Measurements from ENCODE around the gene SSR4. TPM values are rescaled to one million over a fixed set of nuclear protein-coding genes. Genes with fewer than 3 reads are reported as not detected.

The SSR4 gene
- total and polyA plus RNA-seq, 7 experiments from 2014 or later = 156 to 496 (median 176) TPM

DNA sequence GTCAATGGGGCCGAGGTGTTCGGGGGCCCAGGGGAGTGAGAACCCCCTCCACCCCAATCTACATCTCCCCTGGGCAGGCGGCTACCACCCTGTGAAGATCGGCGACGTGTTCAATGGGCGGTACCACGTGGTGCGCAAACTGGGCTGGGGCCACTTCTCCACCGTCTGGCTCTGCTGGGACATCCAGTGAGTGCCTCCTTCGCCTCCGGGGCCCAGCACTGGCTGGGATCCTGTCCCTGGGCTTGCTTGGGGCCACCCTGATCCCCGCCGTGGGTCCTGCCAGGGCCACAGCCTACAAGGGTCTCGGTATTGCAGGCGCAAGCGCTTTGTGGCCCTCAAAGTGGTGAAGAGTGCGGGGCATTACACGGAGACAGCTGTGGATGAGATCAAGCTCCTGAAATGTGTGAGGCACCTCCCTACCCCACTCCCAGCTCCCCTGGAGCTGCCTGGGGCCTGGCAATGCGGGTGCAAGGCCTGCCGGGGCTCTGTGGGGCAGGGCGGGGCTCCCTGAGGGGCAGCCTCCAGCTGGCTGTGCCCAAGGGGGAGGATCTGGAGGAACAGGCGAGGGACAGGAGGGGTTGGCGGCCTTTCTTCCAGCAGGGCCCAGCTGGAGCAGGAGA is 12.9 kb upstream of the SSR4 start:
- no peaks in the 10 kb centered on the region for H3K27me3 ChIP-seq (ENCODE audit: control insufficient read depth in 2 of 2, insufficient read depth in 2 of 2, low read length in 2 of 2)
- H3K4me1 Mint-ChIP-seq = peaks cover 0 to 7% (median 4%) of the 10 kb centered on the region in 7 donors
- no peak for ATAC-seq
- peaks cover 0 to 3% (median 0%) of the 10 kb centered on the region in 5 donors for H3K36me3 Mint-ChIP-seq
- H3K27ac ChIP-seq (ENCODE audit: low read depth, low read length) = no peak overlapping the region
- ChIA-PET POLR2A (no interaction called here), CTCF (no interaction called here)
- intact Hi-C loops (cut with micrococcal nuclease) = no loop called here
- peaks cover 0 to 10% (median 7%) of the 10 kb centered on the region in 5 donors for H3K27me3 Mint-ChIP-seq
- H3K9me3 ChIP-seq (ENCODE audit: control insufficient read depth in 2 of 3, low read length in 3 of 3) = no peaks in the 10 kb centered on the region
- no peaks in the 10 kb centered on the region for H3K9me3 Mint-ChIP-seq
- H3K4me1 ChIP-seq (ENCODE audit: control insufficient read depth in 2 of 2, insufficient read depth in 2 of 2, low read length in 2 of 2) = no peaks in the 10 kb centered on the region
- H3K36me3 ChIP-seq (ENCODE audit: control insufficient read depth in 2 of 3, insufficient read depth in 3 of 3, low read length in 3 of 3) = peaks cover 0 to 14% (median 0%) of the 10 kb centered on the region in 3 experiments
- H3K4me3 Mint-ChIP-seq = no peak overlapping the region
- no peak for DNase-seq
- H3K27ac Mint-ChIP-seq = no peak overlapping the region
- H3K4me3 ChIP-seq (ENCODE audit: low read length) = no peak overlapping the region

DNA sequence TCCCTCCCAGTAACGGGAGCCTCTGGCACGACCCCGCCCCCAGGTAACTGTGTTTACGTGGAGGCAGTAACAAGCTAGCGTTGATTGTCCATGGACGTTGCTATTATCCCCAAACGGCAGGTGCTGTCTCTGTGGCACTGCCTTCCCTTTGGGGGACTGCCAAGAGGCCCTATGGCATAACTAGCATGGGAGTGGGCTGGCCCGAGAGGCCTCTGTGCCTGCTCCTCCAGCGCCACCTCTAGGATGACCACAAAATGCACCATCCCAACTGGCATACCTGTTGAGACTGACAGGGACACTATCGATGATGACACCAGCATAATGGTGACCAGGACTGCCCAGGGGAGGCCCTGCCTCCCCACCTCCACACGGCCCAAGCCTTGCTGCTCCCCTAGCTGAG is 12.2 kb upstream of the SSR4 start:
- no peak overlapping the region for H3K27ac ChIP-seq (ENCODE audit: low read depth, low read length)
- intact Hi-C loops (cut with micrococcal nuclease) = no loop called here
- CTCF ChIA-PET = no interaction called here
- no peaks in the 10 kb centered on the region for H3K9me3 ChIP-seq (ENCODE audit: control insufficient read depth in 2 of 3, low read length in 3 of 3)
- H3K4me3 ChIP-seq (ENCODE audit: low read length) = no peak overlapping the region
- Mint-ChIP-seq H3K27ac (no peak overlapping the region), H3K4me3 (no peak overlapping the region), H3K27me3 (peaks cover 0 to 10% (median 7%) of the 10 kb centered on the region in 5 donors), H3K9me3 (no peaks in the 10 kb centered on the region), H3K36me3 (peaks cover 0 to 5% (median 0%) of the 10 kb centered on the region in 5 donors), H3K4me1 (peaks cover 0 to 7% (median 4%) of the 10 kb centered on the region in 7 donors)
- H3K36me3 ChIP-seq (ENCODE audit: control insufficient read depth in 2 of 3, insufficient read depth in 3 of 3, low read length in 3 of 3) = peaks cover 0 to 21% (median 0%) of the 10 kb centered on the region in 3 experiments
- POLR2A ChIA-PET = no interaction called here
- H3K4me1 ChIP-seq (ENCODE audit: control insufficient read depth in 2 of 2, insufficient read depth in 2 of 2, low read length in 2 of 2) = no peaks in the 10 kb centered on the region
- ATAC-seq = no peak
- no peak for DNase-seq
- no peaks in the 10 kb centered on the region for H3K27me3 ChIP-seq (ENCODE audit: control insufficient read depth in 2 of 2, insufficient read depth in 2 of 2, low read length in 2 of 2)

DNA sequence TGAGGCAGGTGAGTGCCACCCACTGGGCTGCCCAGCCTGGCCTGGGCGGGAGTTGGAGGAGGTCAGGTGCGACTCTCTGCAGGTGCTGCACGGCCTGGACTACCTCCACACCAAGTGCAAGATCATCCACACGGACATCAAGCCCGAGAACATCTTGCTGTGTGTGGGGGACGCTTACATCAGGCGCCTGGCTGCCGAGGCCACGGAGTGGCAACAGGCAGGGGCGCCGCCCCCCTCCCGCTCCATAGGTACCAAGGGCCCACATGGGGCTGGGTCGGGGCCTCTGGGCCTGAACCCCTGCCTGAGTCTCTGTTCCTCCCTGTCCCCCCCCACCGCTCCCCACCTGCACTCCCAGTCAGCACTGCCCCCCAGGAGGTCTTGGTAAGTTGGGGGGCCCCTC is 11.6 kb upstream of the SSR4 start:
- Mint-ChIP-seq H3K36me3 (peaks cover 0 to 5% (median 0%) of the 10 kb centered on the region in 5 donors), H3K27ac (no peak overlapping the region), H3K27me3 (peaks cover 0 to 10% (median 7%) of the 10 kb centered on the region in 5 donors), H3K9me3 (no peaks in the 10 kb centered on the region), H3K4me3 (no peak overlapping the region), H3K4me1 (peaks cover 0 to 7% (median 4%) of the 10 kb centered on the region in 7 donors)
- H3K36me3 ChIP-seq (ENCODE audit: control insufficient read depth in 2 of 3, insufficient read depth in 3 of 3, low read length in 3 of 3) = peaks cover 0 to 26% (median 0%) of the 10 kb centered on the region in 3 experiments
- ATAC-seq (no peak), DNase-seq (no peak)
- intact Hi-C loops (cut with micrococcal nuclease) = no loop called here
- ChIA-PET CTCF (no interaction called here), POLR2A (no interaction called here)
- H3K4me3 ChIP-seq (ENCODE audit: low read length) = no peak overlapping the region
- no peak overlapping the region for H3K27ac ChIP-seq (ENCODE audit: low read depth, low read length)
- no peaks in the 10 kb centered on the region for H3K27me3 ChIP-seq (ENCODE audit: control insufficient read depth in 2 of 2, insufficient read depth in 2 of 2, low read length in 2 of 2)
- no peaks in the 10 kb centered on the region for H3K9me3 ChIP-seq (ENCODE audit: control insufficient read depth in 2 of 3, low read length in 3 of 3)
- no peaks in the 10 kb centered on the region for H3K4me1 ChIP-seq (ENCODE audit: control insufficient read depth in 2 of 2, insufficient read depth in 2 of 2, low read length in 2 of 2)

DNA sequence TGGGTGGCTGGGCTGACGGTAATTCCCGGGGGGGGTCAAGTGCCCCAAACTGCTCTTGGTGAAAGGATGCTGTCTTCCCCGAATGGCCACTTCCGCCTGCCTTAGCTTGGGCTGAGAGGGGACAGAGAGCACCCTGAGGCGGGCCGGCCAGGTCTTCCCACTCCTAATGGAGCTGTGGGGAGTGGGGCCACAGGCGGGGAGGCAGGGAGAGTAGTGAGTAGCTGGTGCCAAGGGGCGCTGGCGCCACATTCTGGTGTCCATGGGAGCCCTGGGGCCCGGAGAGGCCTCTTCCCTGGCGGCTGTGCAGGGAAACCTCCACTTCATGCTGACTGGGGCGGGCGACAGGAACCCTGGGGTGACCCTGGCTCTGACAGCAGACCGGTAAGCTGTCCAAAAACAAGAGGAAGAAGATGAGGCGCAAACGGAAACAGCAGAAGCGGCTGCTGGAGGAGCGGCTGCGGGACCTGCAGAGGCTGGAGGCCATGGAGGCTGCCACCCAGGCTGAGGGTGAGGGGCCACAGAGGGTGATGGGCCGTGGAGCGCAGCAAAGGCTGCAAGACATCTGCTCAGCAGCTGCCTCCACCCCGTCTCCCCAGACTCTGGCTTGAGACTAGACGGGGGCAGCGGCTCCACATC is 11.0 kb upstream of the SSR4 start:
- Mint-ChIP-seq H3K9me3 (no peaks in the 10 kb centered on the region), H3K27me3 (peaks cover 0 to 10% (median 7%) of the 10 kb centered on the region in 5 donors), H3K36me3 (peaks cover 0 to 5% (median 0%) of the 10 kb centered on the region in 5 donors), H3K4me1 (peaks cover 0 to 7% (median 4%) of the 10 kb centered on the region in 7 donors), H3K27ac (peak overlapping the region in 1 of 9 donors; percentile 45), H3K4me3 (no peak overlapping the region)
- Histone ChIP-seq H3K9me3 (ENCODE audit: control insufficient read depth in 2 of 3, low read length in 3 of 3) (no peaks in the 10 kb centered on the region), H3K4me3 (ENCODE audit: low read length) (no peak overlapping the region), H3K4me1 (ENCODE audit: control insufficient read depth in 2 of 2, insufficient read depth in 2 of 2, low read length in 2 of 2) (no peaks in the 10 kb centered on the region), H3K27ac (ENCODE audit: low read depth, low read length) (no peak overlapping the region), H3K27me3 (ENCODE audit: control insufficient read depth in 2 of 2, insufficient read depth in 2 of 2, low read length in 2 of 2) (no peaks in the 10 kb centered on the region), H3K36me3 (ENCODE audit: control insufficient read depth in 2 of 3, insufficient read depth in 3 of 3, low read length in 3 of 3) (peaks cover 0 to 33% (median 0%) of the 10 kb centered on the region in 3 experiments)
- ChIA-PET POLR2A (no interaction called here), CTCF (no interaction called here)
- ATAC-seq (no peak), DNase-seq (no peak)
- intact Hi-C loops (cut with micrococcal nuclease) = no loop called here

DNA sequence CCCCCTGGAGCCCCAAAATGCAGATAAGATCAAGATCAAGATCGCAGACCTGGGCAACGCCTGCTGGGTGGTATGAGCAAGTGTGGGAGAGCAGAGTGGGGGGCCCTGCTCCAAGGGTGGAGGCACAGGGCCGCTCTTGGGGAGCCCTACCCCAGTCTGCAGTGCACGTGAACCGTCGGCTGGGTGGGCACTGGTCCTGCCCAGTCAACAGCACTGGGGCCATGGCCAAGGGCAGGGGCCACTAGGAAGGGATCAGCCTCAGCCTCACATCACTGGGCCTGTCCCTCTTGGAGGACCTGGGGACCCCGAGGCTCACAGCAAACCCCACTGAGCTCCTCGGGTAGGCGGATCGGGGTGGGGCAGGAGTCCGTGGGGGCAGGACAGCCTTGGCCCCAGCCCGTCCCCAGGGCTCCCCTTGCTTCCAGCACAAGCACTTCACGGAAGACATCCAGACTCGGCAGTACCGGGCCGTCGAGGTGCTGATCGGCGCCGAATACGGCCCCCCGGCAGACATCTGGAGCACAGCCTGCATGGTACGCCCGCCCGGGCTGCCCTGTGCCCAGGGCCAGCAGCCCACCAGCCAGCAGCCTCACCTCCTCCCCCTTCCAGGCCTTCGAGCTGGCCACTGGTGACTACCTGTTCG is 10.0 kb upstream of the SSR4 start:
- intact Hi-C loops (cut with micrococcal nuclease) = no loop called here
- Mint-ChIP-seq H3K36me3 (peaks cover 0 to 5% (median 0%) of the 10 kb centered on the region in 5 donors), H3K27ac (no peak overlapping the region), H3K9me3 (peaks cover 0 to 1% (median 0%) of the 10 kb centered on the region in 11 donors), H3K4me3 (no peak overlapping the region), H3K4me1 (peaks cover 0 to 7% (median 4%) of the 10 kb centered on the region in 7 donors), H3K27me3 (peaks cover 0 to 10% (median 7%) of the 10 kb centered on the region in 5 donors)
- no peak overlapping the region for H3K27ac ChIP-seq (ENCODE audit: low read depth, low read length)
- DNase-seq = no peak
- ChIA-PET POLR2A (no interaction called here), CTCF (no interaction called here)
- no peaks in the 10 kb centered on the region for H3K9me3 ChIP-seq (ENCODE audit: control insufficient read depth in 2 of 3, low read length in 3 of 3)
- H3K4me3 ChIP-seq (ENCODE audit: low read length) = no peak overlapping the region
- peak; percentile 20 for ATAC-seq
- H3K36me3 ChIP-seq (ENCODE audit: control insufficient read depth in 2 of 3, insufficient read depth in 3 of 3, low read length in 3 of 3) = peaks cover 0 to 41% (median 0%) of the 10 kb centered on the region in 3 experiments
- H3K27me3 ChIP-seq (ENCODE audit: control insufficient read depth in 2 of 2, insufficient read depth in 2 of 2, low read length in 2 of 2) = no peaks in the 10 kb centered on the region
- no peaks in the 10 kb centered on the region for H3K4me1 ChIP-seq (ENCODE audit: control insufficient read depth in 2 of 2, insufficient read depth in 2 of 2, low read length in 2 of 2)

DNA sequence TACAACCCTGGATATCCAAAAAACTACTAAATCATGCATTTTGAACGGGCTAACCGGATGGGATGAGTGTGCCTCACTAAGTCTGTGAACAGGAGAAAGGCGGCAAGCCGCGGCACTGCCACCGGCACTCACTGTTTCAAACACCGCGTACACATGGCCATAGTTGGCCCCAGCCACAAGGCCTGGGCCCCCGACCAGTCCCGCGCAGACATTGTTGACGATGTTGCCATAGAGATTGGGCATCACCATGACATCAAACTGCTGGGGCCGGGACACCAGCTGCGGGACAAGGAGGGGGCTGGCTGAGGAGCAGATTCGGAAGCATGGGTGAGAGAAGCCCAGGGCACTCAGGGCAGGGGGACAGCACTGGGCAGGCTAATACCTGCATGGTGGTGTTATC is 7.8 kb upstream of the SSR4 start:
- H3K4me1 Mint-ChIP-seq = peaks cover 0 to 9% (median 4%) of the 10 kb centered on the region in 7 donors
- ChIA-PET POLR2A (no interaction called here), CTCF (no interaction called here)
- Histone ChIP-seq H3K36me3 (ENCODE audit: control insufficient read depth in 2 of 3, insufficient read depth in 3 of 3, low read length in 3 of 3) (peaks cover 0 to 49% (median 0%) of the 10 kb centered on the region in 3 experiments), H3K27ac (ENCODE audit: low read depth, low read length) (no peak overlapping the region), H3K27me3 (ENCODE audit: control insufficient read depth in 2 of 2, insufficient read depth in 2 of 2, low read length in 2 of 2) (no peaks in the 10 kb centered on the region), H3K4me1 (ENCODE audit: control insufficient read depth in 2 of 2, insufficient read depth in 2 of 2, low read length in 2 of 2) (no peaks in the 10 kb centered on the region), H3K4me3 (ENCODE audit: low read length) (no peak overlapping the region), H3K9me3 (ENCODE audit: control insufficient read depth in 2 of 3, low read length in 3 of 3) (no peaks in the 10 kb centered on the region)
- peaks cover 0 to 2% (median 0%) of the 10 kb centered on the region in 11 donors for H3K9me3 Mint-ChIP-seq
- intact Hi-C loops (cut with micrococcal nuclease) = no loop called here
- H3K27ac Mint-ChIP-seq = no peak overlapping the region
- no peak overlapping the region for H3K4me3 Mint-ChIP-seq
- DNase-seq (no peak), ATAC-seq (no peak)
- no peaks in the 10 kb centered on the region for H3K27me3 Mint-ChIP-seq
- H3K36me3 Mint-ChIP-seq = peaks cover 0 to 5% (median 0%) of the 10 kb centered on the region in 5 donors

Measured in naive thymus-derived CD4-positive, alpha-beta T cell (primary cell).